Measurements from ENCODE around the gene QRICH1. TPM values are rescaled to one million over a fixed set of nuclear protein-coding genes. Genes with fewer than 3 reads are reported as not detected.

Gene QRICH1
- total and polyA plus RNA-seq, 2 donors (not counting 3 experiments of a cell fraction or from before 2014, with no cell fraction given), result 89.7 to 116 TPM

GRCh38 chr3:49122022-49122421 lies 28.2 kb upstream of the QRICH1 start:
- no peaks in the 10 kb centered on the region for H3K27me3 ChIP-seq (ENCODE audit: control insufficient read depth in 2 of 2, insufficient read depth in 2 of 2, low read length in 2 of 2)
- no TSS peak for BruUV-seq (replicated peaks)
- DNase-seq (ENCODE audit: low read depth, low spot score) (no peak), FAIRE-seq (no peak)
- H3K36me3 ChIP-seq (ENCODE audit: control insufficient read depth in 2 of 2, extremely low read depth in 1 of 2, insufficient read depth in 2 of 2, low read length in 2 of 2), result peaks cover 7 to 63% of the 10 kb centered on the region in 2 experiments
- H4K20me1 ChIP-seq (replicated peaks; ENCODE audit: control insufficient read depth, extremely low read depth, insufficient read depth, low read length), result no peaks in the 10 kb centered on the region
- no peak overlapping the region for H3K4me3 ChIP-seq (replicated peaks in 1 of 3; ENCODE audit: insufficient read depth in 1 of 3, low read depth in 1 of 3, low read length in 3 of 3)
- POLR2A ChIA-PET, result interaction anchor here (1.7 kb wide), 1 partner anchor 29 kb away, joined by 7 read pairs; the partner anchor contains the start of gene QRICH1
- H3K9ac ChIP-seq (replicated peaks; ENCODE audit: extremely low read depth, insufficient read depth, low read length), result no peak overlapping the region
- H3K9me1 ChIP-seq (replicated peaks; ENCODE audit: control insufficient read depth, extremely low read depth, insufficient read depth, low read length), result no peaks in the 10 kb centered on the region
- intact Hi-C loops (cut with micrococcal nuclease), result no loop called here
- H3K4me1 ChIP-seq (ENCODE audit: control insufficient read depth, extremely low read depth, insufficient read depth, low read length), result peaks cover 12% of the 10 kb centered on the region
- CTCF ChIA-PET, result interaction anchor here (1.1 to 2.5 kb wide), 4 partner anchors 10 to 327 kb away, joined by 3 to 19 read pairs (median 7); partner anchors contain the start of genes LAMB2 and QRICH1
- dilution Hi-C loops (cut with MboI; ENCODE audit: extremely low pct_ligation_motif_present, low sequenced_read_pairs), result no loop called here
- H3K9me3 ChIP-seq (replicated peaks; ENCODE audit: control insufficient read depth, insufficient read depth, low read length), result no peaks in the 10 kb centered on the region
- no peak overlapping the region for H3K4me2 ChIP-seq (ENCODE audit: insufficient read depth, low read length)
- H2AFZ ChIP-seq (ENCODE audit: low read depth, low read length), result no peak overlapping the region
- peaks cover 14% of the 10 kb centered on the region for H3K79me2 ChIP-seq (ENCODE audit: control insufficient read depth, insufficient read depth, low read length)
- TF ChIP-seq FOS (IDR thresholded peaks at IDR 0.05; ENCODE audit: borderline replicate concordance, insufficient read depth, low read length) (no peak), GATA2 (IDR thresholded peaks at IDR 0.05; ENCODE audit: insufficient read depth, insufficient read length, low read depth, low read length) (no peak), MYC (IDR thresholded peaks at IDR 0.05; ENCODE audit: low read depth, low read length) (no peak), JUN (IDR thresholded peaks at IDR 0.05; ENCODE audit: borderline replicate concordance, insufficient read depth, insufficient read length, low read depth) (no peak), EZH2 (IDR thresholded peaks at IDR 0.05; ENCODE audit: borderline replicate concordance, low read depth, low read length, severe bottlenecking) (no peak), POLR2A (IDR thresholded peaks at IDR 0.05; ENCODE audit: low read depth, low read length) (no peak), POLR2AphosphoS5 (IDR thresholded peaks at IDR 0.05; ENCODE audit: insufficient read depth, low read depth, low read length) (no peak)
- TF ChIP-seq, protein P1, sequence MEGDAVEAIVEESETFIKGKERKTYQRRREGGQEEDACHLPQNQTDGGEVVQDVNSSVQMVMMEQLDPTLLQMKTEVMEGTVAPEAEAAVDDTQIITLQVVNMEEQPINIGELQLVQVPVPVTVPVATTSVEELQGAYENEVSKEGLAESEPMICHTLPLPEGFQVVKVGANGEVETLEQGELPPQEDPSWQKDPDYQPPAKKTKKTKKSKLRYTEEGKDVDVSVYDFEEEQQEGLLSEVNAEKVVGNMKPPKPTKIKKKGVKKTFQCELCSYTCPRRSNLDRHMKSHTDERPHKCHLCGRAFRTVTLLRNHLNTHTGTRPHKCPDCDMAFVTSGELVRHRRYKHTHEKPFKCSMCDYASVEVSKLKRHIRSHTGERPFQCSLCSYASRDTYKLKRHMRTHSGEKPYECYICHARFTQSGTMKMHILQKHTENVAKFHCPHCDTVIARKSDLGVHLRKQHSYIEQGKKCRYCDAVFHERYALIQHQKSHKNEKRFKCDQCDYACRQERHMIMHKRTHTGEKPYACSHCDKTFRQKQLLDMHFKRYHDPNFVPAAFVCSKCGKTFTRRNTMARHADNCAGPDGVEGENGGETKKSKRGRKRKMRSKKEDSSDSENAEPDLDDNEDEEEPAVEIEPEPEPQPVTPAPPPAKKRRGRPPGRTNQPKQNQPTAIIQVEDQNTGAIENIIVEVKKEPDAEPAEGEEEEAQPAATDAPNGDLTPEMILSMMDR (IDR thresholded peaks at IDR 0.05; ENCODE audit: extremely low read depth in 1 of 2, insufficient read depth in 1 of 2, low read depth in 1 of 2, low read length in 2 of 2), result no peak
- TF ChIP-seq, protein P2, sequence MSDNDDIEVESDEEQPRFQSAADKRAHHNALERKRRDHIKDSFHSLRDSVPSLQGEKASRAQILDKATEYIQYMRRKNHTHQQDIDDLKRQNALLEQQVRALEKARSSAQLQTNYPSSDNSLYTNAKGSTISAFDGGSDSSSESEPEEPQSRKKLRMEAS (IDR thresholded peaks at IDR 0.05; ENCODE audit: insufficient read depth, insufficient read length), result no peak
- H3K27ac ChIP-seq (ENCODE audit: insufficient read depth, low read depth, low read length), result no peak overlapping the region
